ENCODE results near the gene KIAA0825. TPM values are rescaled to one million over a fixed set of nuclear protein-coding genes. Genes with fewer than 3 reads are reported as not detected.

KIAA0825 gene
- polyA plus RNA-seq, 2 donors = 0.29 to 0.38 TPM

- no peak overlapping the region for H3K27ac ChIP-seq (ENCODE audit: low read depth in 2 of 2, low read length in 1 of 2)
- no peaks in the 10 kb centered on the region for H3K27me3 ChIP-seq (ENCODE audit: control insufficient read depth in 1 of 2, insufficient read depth in 2 of 2, low read length in 2 of 2)
- no peaks in the 10 kb centered on the region for H3K36me3 ChIP-seq (ENCODE audit: control insufficient read depth in 2 of 2, insufficient read depth in 2 of 2, low read length in 1 of 2)
- H3K9me3 ChIP-seq (ENCODE audit: control insufficient read depth in 2 of 2, insufficient read depth in 1 of 2, low read depth in 1 of 2, low read length in 1 of 2) = no peaks in the 10 kb centered on the region
- H3K4me3 ChIP-seq (ENCODE audit: low read depth in 1 of 2, low read length in 2 of 2) = no peak overlapping the region
- H3K4me1 ChIP-seq (ENCODE audit: control insufficient read depth in 2 of 2, insufficient read depth in 2 of 2, low read length in 1 of 2) = no peaks in the 10 kb centered on the region
Measured at GRCh38 chr5:94374336-94374735, 244.1 kb downstream of the KIAA0825 start.

DNA sequence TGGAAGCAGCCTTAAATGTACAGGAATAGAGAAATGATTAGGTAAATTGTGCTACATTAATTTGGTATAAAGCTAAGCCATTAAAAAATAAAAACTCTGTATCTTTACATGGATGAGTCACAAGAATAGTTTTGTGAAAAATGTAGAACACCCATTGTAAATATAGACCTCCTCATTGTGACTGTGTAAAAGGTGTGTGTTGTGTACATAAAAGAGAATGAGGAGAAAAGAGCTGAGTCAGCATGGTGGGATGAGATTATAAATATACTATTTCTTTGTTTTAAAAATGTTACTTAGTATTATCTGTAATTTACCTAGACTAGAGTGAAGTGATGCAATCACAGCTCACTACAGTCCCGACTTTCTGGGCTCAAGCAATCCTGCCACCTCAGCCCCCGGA, 250.5 kb downstream of the KIAA0825 start:
- H3K4me1 ChIP-seq (ENCODE audit: control insufficient read depth in 2 of 2, insufficient read depth in 2 of 2, low read length in 1 of 2) = no peaks in the 10 kb centered on the region
- H3K9me3 ChIP-seq (ENCODE audit: control insufficient read depth in 2 of 2, insufficient read depth in 1 of 2, low read depth in 1 of 2, low read length in 1 of 2) = no peaks in the 10 kb centered on the region
- H3K27me3 ChIP-seq (ENCODE audit: control insufficient read depth in 1 of 2, insufficient read depth in 2 of 2, low read length in 2 of 2) = no peaks in the 10 kb centered on the region
- no peak overlapping the region for H3K4me3 ChIP-seq (ENCODE audit: low read depth in 1 of 2, low read length in 2 of 2)
- no peak overlapping the region for H3K27ac ChIP-seq (ENCODE audit: low read depth in 2 of 2, low read length in 1 of 2)
- H3K36me3 ChIP-seq (ENCODE audit: control insufficient read depth in 2 of 2, insufficient read depth in 2 of 2, low read length in 1 of 2) = no peaks in the 10 kb centered on the region
- WGBS, 2 donors = 67 to 76% methylated on average over 2 of the region's 2 CpGs

DNA sequence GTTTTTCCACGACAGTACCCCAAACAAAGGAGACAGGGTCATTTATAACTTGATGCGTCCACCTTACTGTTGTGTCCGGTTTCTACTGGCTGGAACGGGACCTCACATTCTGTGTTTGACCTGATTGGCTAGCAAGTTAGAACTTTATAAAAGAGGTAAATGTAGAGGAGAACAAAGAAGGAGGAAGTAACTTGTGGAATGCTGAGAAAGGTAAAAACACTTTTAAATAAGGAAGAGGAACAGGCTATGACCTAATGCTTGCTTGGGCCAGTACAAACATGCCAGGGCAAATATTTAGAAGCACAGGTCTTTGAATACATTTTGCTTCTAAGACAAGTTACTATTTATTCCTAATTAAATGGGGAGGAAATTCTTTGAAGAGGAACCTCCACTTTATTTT, 251.6 kb downstream of the KIAA0825 start:
- no peaks in the 10 kb centered on the region for H3K27me3 ChIP-seq (ENCODE audit: control insufficient read depth in 1 of 2, insufficient read depth in 2 of 2, low read length in 2 of 2)
- no peaks in the 10 kb centered on the region for H3K9me3 ChIP-seq (ENCODE audit: control insufficient read depth in 2 of 2, insufficient read depth in 1 of 2, low read depth in 1 of 2, low read length in 1 of 2)
- WGBS, 2 donors = 51 to 69% methylated on average over 4 of the region's 4 CpGs
- H3K4me1 ChIP-seq (ENCODE audit: control insufficient read depth in 2 of 2, insufficient read depth in 2 of 2, low read length in 1 of 2) = peaks cover 0 to under 1% of the 10 kb centered on the region in 2 donors
- no peak overlapping the region for H3K4me3 ChIP-seq (ENCODE audit: low read depth in 1 of 2, low read length in 2 of 2)
- H3K36me3 ChIP-seq (ENCODE audit: control insufficient read depth in 2 of 2, insufficient read depth in 2 of 2, low read length in 1 of 2) = no peaks in the 10 kb centered on the region
- H3K27ac ChIP-seq (ENCODE audit: low read depth in 2 of 2, low read length in 1 of 2) = peak overlapping the region; percentile 76 to 79

DNA sequence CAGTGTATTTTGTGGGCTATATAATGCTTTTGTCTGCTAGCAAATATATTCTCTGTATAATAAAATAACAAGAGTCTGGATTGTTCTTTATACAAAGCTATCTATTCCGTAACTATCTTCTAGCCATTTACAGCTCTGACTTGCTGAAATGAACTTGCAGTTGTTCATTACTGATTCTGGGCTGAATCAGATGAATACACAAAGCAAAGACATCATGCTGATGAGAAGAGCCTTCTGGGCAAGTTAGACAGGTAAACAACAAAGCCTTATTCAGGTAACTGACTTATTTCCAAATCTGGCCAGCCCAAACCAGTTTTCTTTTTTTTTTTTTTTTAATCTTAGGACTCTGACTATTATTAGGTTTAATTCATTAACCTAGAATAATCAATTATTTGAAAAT, 255.5 kb downstream of the KIAA0825 start:
- Histone ChIP-seq H3K36me3 (ENCODE audit: control insufficient read depth in 2 of 2, insufficient read depth in 2 of 2, low read length in 1 of 2) (no peaks in the 10 kb centered on the region), H3K4me1 (ENCODE audit: control insufficient read depth in 2 of 2, insufficient read depth in 2 of 2, low read length in 1 of 2) (peaks cover 0 to 2% of the 10 kb centered on the region in 2 donors), H3K27ac (ENCODE audit: low read depth in 2 of 2, low read length in 1 of 2) (no peak overlapping the region), H3K27me3 (ENCODE audit: control insufficient read depth in 1 of 2, insufficient read depth in 2 of 2, low read length in 2 of 2) (no peaks in the 10 kb centered on the region), H3K9me3 (ENCODE audit: control insufficient read depth in 2 of 2, insufficient read depth in 1 of 2, low read depth in 1 of 2, low read length in 1 of 2) (no peaks in the 10 kb centered on the region), H3K4me3 (ENCODE audit: low read depth in 1 of 2, low read length in 2 of 2) (no peak overlapping the region)
- WGBS, 2 donors = 57% methylated on average over 1 of the region's 1 CpG

- 70 to 71% methylated on average over 5 of the region's 5 CpGs for WGBS, 2 donors
- no peak overlapping the region for H3K27ac ChIP-seq (ENCODE audit: low read depth in 2 of 2, low read length in 1 of 2)
Measured at GRCh38 chr5:94361832-94362796, 256.3 kb downstream of the KIAA0825 start.

GRCh38 chr5:94361161-94361560, 257.2 kb downstream of the KIAA0825 start:
- peaks cover 0 to 2% of the 10 kb centered on the region in 2 donors for H3K4me1 ChIP-seq (ENCODE audit: control insufficient read depth in 2 of 2, insufficient read depth in 2 of 2, low read length in 1 of 2)
- H3K27me3 ChIP-seq (ENCODE audit: control insufficient read depth in 1 of 2, insufficient read depth in 2 of 2, low read length in 2 of 2) = no peaks in the 10 kb centered on the region
- WGBS, 2 donors = 36 to 49% methylated on average over 1 of the region's 1 CpG
- H3K9me3 ChIP-seq (ENCODE audit: control insufficient read depth in 2 of 2, insufficient read depth in 1 of 2, low read depth in 1 of 2, low read length in 1 of 2) = no peaks in the 10 kb centered on the region
- no peak overlapping the region for H3K4me3 ChIP-seq (ENCODE audit: low read depth in 1 of 2, low read length in 2 of 2)
- H3K27ac ChIP-seq (ENCODE audit: low read depth in 2 of 2, low read length in 1 of 2) = no peak overlapping the region
- no peaks in the 10 kb centered on the region for H3K36me3 ChIP-seq (ENCODE audit: control insufficient read depth in 2 of 2, insufficient read depth in 2 of 2, low read length in 1 of 2)

More at GRCh38 chr5:94361832-94362796, 256.3 kb downstream of the KIAA0825 start:
- Histone ChIP-seq H3K4me3 (ENCODE audit: low read depth in 1 of 2, low read length in 2 of 2) (no peak overlapping the region), H3K36me3 (ENCODE audit: control insufficient read depth in 2 of 2, insufficient read depth in 2 of 2, low read length in 1 of 2) (no peaks in the 10 kb centered on the region), H3K27me3 (ENCODE audit: control insufficient read depth in 1 of 2, insufficient read depth in 2 of 2, low read length in 2 of 2) (no peaks in the 10 kb centered on the region), H3K4me1 (ENCODE audit: control insufficient read depth in 2 of 2, insufficient read depth in 2 of 2, low read length in 1 of 2) (peaks cover 0 to 2% of the 10 kb centered on the region in 2 donors), H3K9me3 (ENCODE audit: control insufficient read depth in 2 of 2, insufficient read depth in 1 of 2, low read depth in 1 of 2, low read length in 1 of 2) (no peaks in the 10 kb centered on the region)

DNA sequence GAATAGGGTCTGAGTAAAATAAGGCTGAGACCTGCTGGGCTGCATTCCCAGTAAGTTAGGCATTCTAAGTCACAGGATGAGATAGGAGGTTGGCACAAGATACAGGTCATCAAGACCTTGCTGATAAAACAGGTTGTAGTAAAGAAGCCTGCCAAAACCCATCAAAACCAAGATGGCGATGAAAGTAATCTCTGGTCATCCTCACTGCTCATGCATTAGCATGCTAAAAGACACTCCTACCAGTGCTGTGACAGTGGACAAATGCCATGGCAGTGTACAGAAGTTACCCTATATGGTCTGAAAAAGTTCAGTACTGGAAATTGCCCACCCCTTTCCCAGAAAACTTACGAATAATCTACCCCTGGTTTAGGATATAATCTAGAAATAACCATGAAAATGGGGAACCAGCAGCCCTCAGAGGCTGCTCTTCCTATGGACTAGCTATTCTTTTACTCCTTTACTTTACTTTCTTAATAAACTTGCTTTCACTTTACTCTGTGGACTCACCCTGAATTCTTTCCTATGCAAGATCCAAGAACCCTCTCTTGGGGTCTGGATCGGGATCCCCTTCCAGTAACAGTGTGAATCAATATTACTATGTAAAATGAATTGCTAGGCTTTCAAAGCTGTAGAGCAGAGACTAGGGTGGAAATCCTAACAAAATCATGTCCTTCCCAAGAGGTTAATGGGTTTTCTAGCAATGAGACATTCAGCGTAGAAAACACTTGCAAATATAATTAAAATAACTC, 257.8 kb downstream of the KIAA0825 start:
- no peaks in the 10 kb centered on the region for H3K9me3 ChIP-seq (ENCODE audit: control insufficient read depth in 2 of 2, insufficient read depth in 1 of 2, low read depth in 1 of 2, low read length in 1 of 2)
- no peak overlapping the region for H3K4me3 ChIP-seq (ENCODE audit: low read depth in 1 of 2, low read length in 2 of 2)
- H3K36me3 ChIP-seq (ENCODE audit: control insufficient read depth in 2 of 2, insufficient read depth in 2 of 2, low read length in 1 of 2) = no peaks in the 10 kb centered on the region
- peaks cover 0 to 2% of the 10 kb centered on the region in 2 donors for H3K4me1 ChIP-seq (ENCODE audit: control insufficient read depth in 2 of 2, insufficient read depth in 2 of 2, low read length in 1 of 2)
- H3K27ac ChIP-seq (ENCODE audit: low read depth in 2 of 2, low read length in 1 of 2) = no peak overlapping the region
- H3K27me3 ChIP-seq (ENCODE audit: control insufficient read depth in 1 of 2, insufficient read depth in 2 of 2, low read length in 2 of 2) = no peaks in the 10 kb centered on the region
- WGBS, 2 donors = 93% methylated on average over 4 of the region's 4 CpGs

DNA sequence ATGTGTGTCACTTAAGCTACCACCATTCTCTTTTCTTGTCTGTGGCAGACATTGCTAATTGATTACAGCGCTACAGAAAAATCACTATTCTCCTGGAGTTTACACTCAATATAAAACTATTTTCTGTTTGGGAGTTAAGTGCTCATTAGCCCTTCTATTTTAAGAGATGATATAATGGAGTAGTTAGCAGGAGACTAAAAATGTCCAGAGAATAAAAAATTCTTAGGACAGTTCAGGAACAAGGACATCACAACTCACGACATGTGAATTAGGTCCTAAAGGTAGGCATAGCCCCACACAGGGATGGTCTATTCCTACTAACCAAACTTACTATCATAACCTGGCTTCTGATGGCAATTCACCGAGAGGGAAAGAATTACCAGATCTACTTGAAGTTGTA, 258.5 kb downstream of the KIAA0825 start:
- WGBS, 2 donors = 96 to 98% methylated on average over 3 of the region's 3 CpGs
- no peak overlapping the region for H3K27ac ChIP-seq (ENCODE audit: low read depth in 2 of 2, low read length in 1 of 2)
- no peak overlapping the region for H3K4me3 ChIP-seq (ENCODE audit: low read depth in 1 of 2, low read length in 2 of 2)
- H3K9me3 ChIP-seq (ENCODE audit: control insufficient read depth in 2 of 2, insufficient read depth in 1 of 2, low read depth in 1 of 2, low read length in 1 of 2) = no peaks in the 10 kb centered on the region
- H3K36me3 ChIP-seq (ENCODE audit: control insufficient read depth in 2 of 2, insufficient read depth in 2 of 2, low read length in 1 of 2) = no peaks in the 10 kb centered on the region
- peaks cover 0 to 2% of the 10 kb centered on the region in 2 donors for H3K4me1 ChIP-seq (ENCODE audit: control insufficient read depth in 2 of 2, insufficient read depth in 2 of 2, low read length in 1 of 2)
- H3K27me3 ChIP-seq (ENCODE audit: control insufficient read depth in 1 of 2, insufficient read depth in 2 of 2, low read length in 2 of 2) = no peaks in the 10 kb centered on the region

GRCh38 chr5:94355811-94356210, 262.6 kb downstream of the KIAA0825 start:
- no peaks in the 10 kb centered on the region for H3K4me1 ChIP-seq (ENCODE audit: control insufficient read depth in 2 of 2, insufficient read depth in 2 of 2, low read length in 1 of 2)
- H3K27me3 ChIP-seq (ENCODE audit: control insufficient read depth in 1 of 2, insufficient read depth in 2 of 2, low read length in 2 of 2) = no peaks in the 10 kb centered on the region

More at GRCh38 chr5:94355811-94356210, 262.6 kb downstream of the KIAA0825 start:
- no peak overlapping the region for H3K4me3 ChIP-seq (ENCODE audit: low read depth in 1 of 2, low read length in 2 of 2)
- H3K27ac ChIP-seq (ENCODE audit: low read depth in 2 of 2, low read length in 1 of 2) = no peak overlapping the region
- H3K9me3 ChIP-seq (ENCODE audit: control insufficient read depth in 2 of 2, insufficient read depth in 1 of 2, low read depth in 1 of 2, low read length in 1 of 2) = no peaks in the 10 kb centered on the region
- H3K36me3 ChIP-seq (ENCODE audit: control insufficient read depth in 2 of 2, insufficient read depth in 2 of 2, low read length in 1 of 2) = no peaks in the 10 kb centered on the region

Data from esophagus (tissue), 2 donors.